Measurements from ENCODE around the gene HTR4.

GRCh38 chr5:148639081-148639480 lies 15.2 kb downstream of the HTR4 start:
- no peak for TF ChIP-seq CTCF (IDR thresholded peaks at IDR 0.05; ENCODE audit: poor library complexity, severe bottlenecking)
- no peak for TF ChIP-seq EP300 (conservative IDR thresholded peaks at IDR 0.05; ENCODE audit: poor library complexity, severe bottlenecking)
- no peak for TF ChIP-seq EZH2 (IDR thresholded peaks at IDR 0.05; ENCODE audit: borderline replicate concordance, insufficient read depth, low read length, poor library complexity, severe bottlenecking)
- no peak for TF ChIP-seq RAD21 (conservative IDR thresholded peaks at IDR 0.05)

All from neural cell (in vitro differentiated cells).